T-cell (primary cell): Measurements from ENCODE around the gene PBXIP1. TPM values are rescaled to one million over a fixed set of nuclear protein-coding genes. Genes with fewer than 3 reads are reported as not detected.
A peak's percentile ranks its signal among the peaks of the same experiment; 100 is the strongest.

Experiments used
- ATAC-seq, 4 experiments: fragments of 200-7000 bp in 3 of 4; fragments of 150-1000 bp in 1 of 4; cut with Tn5 transposase; replicated peaks in 1 of 4; 1 replicate in 3 of 4; 2 replicates in 1 of 4; pipeline ENCODE4 v1.10.0; 2021; ENCODE audit warnings: moderate library complexity in 3 of 4, mild to moderate bottlenecking in 2 of 4, moderate number of reproducible peaks in 1 of 4
- CTCF ChIA-PET, 2 donors: fragments of 300-600 bp; sonication (Branson Sonifier 250); formaldehyde crosslinking; loops; one replicate each; lab custom pipeline; 2022; ENCODE audit warnings: antibody characterized with exemption in 2 of 2; lab: Charles Lee
- POLR2A ChIA-PET, 2 donors: fragments of 300-600 bp; sonication (Branson Sonifier 250); formaldehyde crosslinking; loops; one replicate each; lab custom pipeline; 2022; ENCODE audit warnings: antibody characterized with exemption in 2 of 2; lab: Charles Lee
- DNase-seq, 35 experiments: peaks; one replicate each; pipeline versions ENCODE4 v3.0.0 to v3.0.0-alpha.2; 2013 to 2023
- H3K27ac ChIP-seq: one replicate; pipeline ENCODE4 v1.5.1; 2013; ENCODE audit warnings: low read length
- H3K27me3 ChIP-seq, 2 experiments: replicated peaks in 1 of 2; 1 replicate in 1 of 2; 2 replicates in 1 of 2; pipeline versions ENCODE4 v1.6.1 to v1.7.0; 2013; ENCODE audit warnings: low read length in 1 of 2, mixed read lengths in 1 of 2; ENCODE audit not compliant: control insufficient read depth in 2 of 2, insufficient read depth in 2 of 2; ENCODE audit errors: extremely low read depth in 1 of 2
- H3K36me3 ChIP-seq, 2 donors: 1 replicate in 1 of 2; 2 replicates in 1 of 2; pipeline versions ENCODE4 v1.6.1 to v1.7.0; 2013; ENCODE audit warnings: low read length in 1 of 2; ENCODE audit not compliant: control insufficient read depth in 2 of 2, insufficient read depth in 1 of 2; ENCODE audit errors: extremely low read depth in 1 of 2
- H3K4me1 ChIP-seq, 2 experiments: 1 replicate in 1 of 2; 2 replicates in 1 of 2; pipeline versions ENCODE4 v1.6.1 to v1.7.0; 2013; ENCODE audit warnings: low read length in 2 of 2, mixed read lengths in 1 of 2; ENCODE audit not compliant: insufficient read depth in 2 of 2, control insufficient read depth in 1 of 2; ENCODE audit errors: extremely low read depth in 1 of 2
- H3K4me3 ChIP-seq, 2 donors: 1 replicate in 1 of 2; 2 replicates in 1 of 2; pipeline versions ENCODE4 v1.5.1 to v1.7.0; 2013; ENCODE audit warnings: mild to moderate bottlenecking in 2 of 2, low read length in 1 of 2, moderate library complexity in 1 of 2; ENCODE audit not compliant: control insufficient read depth in 1 of 2; ENCODE audit errors: extremely low read depth in 1 of 2
- H3K9me3 ChIP-seq: 2 replicates; pipeline ENCODE4 v1.7.0; 2013
- H3K27ac Mint-ChIP-seq, 2 donors: one replicate each; pipeline ENCODE4 v1.8.0; 2020 to 2021; ENCODE audit warnings: mild to moderate bottlenecking in 2 of 2, mixed read lengths in 2 of 2
- H3K27me3 Mint-ChIP-seq, 2 donors: one replicate each; pipeline ENCODE4 v1.8.0; 2021 to 2022; ENCODE audit warnings: mixed read lengths in 2 of 2
- H3K36me3 Mint-ChIP-seq: one replicate; pipeline ENCODE4 v1.8.0; 2021; ENCODE audit warnings: mixed read lengths
- H3K4me1 Mint-ChIP-seq, 3 donors: one replicate each; pipeline ENCODE4 v1.8.0; 2020 to 2022; ENCODE audit warnings: mixed read lengths in 3 of 3, mild to moderate bottlenecking in 1 of 3
- H3K4me3 Mint-ChIP-seq, 3 donors: one replicate each; pipeline ENCODE4 v1.8.0; 2020 to 2022; ENCODE audit warnings: mild to moderate bottlenecking in 3 of 3, mixed read lengths in 3 of 3, moderate library complexity in 3 of 3
- H3K9me3 Mint-ChIP-seq, 3 donors: one replicate each; pipeline ENCODE4 v1.8.0; 2020 to 2022; ENCODE audit warnings: mixed read lengths in 3 of 3
- WGBS: methylation state at CpG from one replicate; pipeline ENCODE4 v1.1.5; 2013; ENCODE audit warnings: missing lambda C conversion rate; ENCODE audit not compliant: insufficient coverage; 5-methylcytosine and 5-hydroxymethylcytosine counted together
- total RNA-seq, 35 experiments: library from RNA in 6 of 35; stranded (reverse) in 6 of 35; fragments of 120-200 nt in 1 of 35; gene quantifications; one replicate each; pipeline versions ENCODE4 v1.2.1 to v1.2.4 and lab custom pipeline; 2013 to 2026

The PBXIP1 gene
- total RNA-seq, 5 donors from 2014 or later (not counting 1 experiment from before 2014, with no cell fraction given) = 299 to 450 (median 328) TPM

DNA sequence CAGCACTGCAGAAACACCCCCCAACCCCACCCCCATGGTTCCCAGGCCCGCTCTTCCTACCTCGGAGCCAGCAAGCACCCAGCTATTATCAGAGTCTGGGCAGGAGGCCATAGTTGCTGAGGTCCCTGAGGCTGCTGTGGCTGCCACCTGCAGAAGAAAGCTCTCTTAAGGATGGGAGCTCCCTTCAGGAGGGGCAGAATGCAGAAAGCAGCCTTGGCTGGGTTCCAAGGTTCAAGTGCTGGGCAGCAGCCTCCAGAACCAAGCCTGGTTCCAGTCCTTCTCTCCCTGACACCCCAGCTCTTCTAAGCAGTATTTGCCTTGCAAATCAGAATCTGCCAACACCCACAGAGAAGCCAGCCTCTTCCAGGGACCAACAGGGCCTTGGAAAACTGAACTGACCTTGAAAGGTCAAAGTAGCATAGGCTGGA lies 2.3 kb downstream of the PBXIP1 start:
- Mint-ChIP-seq H3K36me3 (peaks cover 29% of the 10 kb centered on the region), H3K27me3 (no peaks in the 10 kb centered on the region), H3K27ac (peak overlapping the region; percentile 100), H3K4me1 (peaks cover 72 to 82% (median 73%) of the 10 kb centered on the region in 3 donors), H3K4me3 (peak overlapping the region; percentile 95 to 100 (median 97)), H3K9me3 (no peaks in the 10 kb centered on the region)
- Histone ChIP-seq H3K4me1 (peaks cover 38 to 78% of the 10 kb centered on the region in 2 experiments), H3K4me3 (peak overlapping the region; percentile 79 to 94), H3K27ac (peak overlapping the region; percentile 99), H3K36me3 (peaks cover 11 to 49% of the 10 kb centered on the region in 2 donors), H3K27me3 (no peaks in the 10 kb centered on the region), H3K9me3 (no peaks in the 10 kb centered on the region)
- ATAC-seq (no peak), DNase-seq (no peak)
- ChIA-PET CTCF (no interaction called here), POLR2A (interaction anchor here (0.6 to 2.0 kb wide), 7 partner anchors 8 to 66 kb away, joined by 3 to 9 read pairs (median 5); partner anchors contain the start of gene PMVK (in 1 of the 2))
- no CpG with 5 or more reads among the region's 2 CpGs for WGBS

DNA sequence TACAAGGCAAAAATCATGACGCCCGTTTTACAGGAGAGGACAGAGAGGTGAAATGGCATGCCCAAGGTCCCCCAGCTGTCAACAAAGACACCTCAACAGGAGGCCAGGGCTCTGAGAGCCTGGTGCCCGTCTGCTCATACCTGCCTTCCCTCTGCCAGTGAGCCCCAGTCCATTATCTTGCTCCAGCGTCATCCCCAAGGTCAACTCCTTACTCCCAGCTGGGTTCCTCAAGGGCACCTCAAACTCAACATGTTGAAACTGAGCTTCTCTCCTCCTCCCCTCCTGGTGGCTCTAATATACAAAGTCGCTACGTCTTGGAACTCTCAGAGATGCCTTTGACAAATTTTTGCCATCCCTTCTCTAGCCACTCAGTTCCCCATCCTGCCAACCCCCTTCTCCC lies 3.2 kb downstream of the PBXIP1 start:
- POLR2A ChIA-PET = interaction anchor here (0.5 to 1.6 kb wide), 4 partner anchors 9 to 1781 kb away, joined by 3 to 6 read pairs (median 4); partner anchors contain the start of gene CKS1B (in 1 of the 2)

DNA sequence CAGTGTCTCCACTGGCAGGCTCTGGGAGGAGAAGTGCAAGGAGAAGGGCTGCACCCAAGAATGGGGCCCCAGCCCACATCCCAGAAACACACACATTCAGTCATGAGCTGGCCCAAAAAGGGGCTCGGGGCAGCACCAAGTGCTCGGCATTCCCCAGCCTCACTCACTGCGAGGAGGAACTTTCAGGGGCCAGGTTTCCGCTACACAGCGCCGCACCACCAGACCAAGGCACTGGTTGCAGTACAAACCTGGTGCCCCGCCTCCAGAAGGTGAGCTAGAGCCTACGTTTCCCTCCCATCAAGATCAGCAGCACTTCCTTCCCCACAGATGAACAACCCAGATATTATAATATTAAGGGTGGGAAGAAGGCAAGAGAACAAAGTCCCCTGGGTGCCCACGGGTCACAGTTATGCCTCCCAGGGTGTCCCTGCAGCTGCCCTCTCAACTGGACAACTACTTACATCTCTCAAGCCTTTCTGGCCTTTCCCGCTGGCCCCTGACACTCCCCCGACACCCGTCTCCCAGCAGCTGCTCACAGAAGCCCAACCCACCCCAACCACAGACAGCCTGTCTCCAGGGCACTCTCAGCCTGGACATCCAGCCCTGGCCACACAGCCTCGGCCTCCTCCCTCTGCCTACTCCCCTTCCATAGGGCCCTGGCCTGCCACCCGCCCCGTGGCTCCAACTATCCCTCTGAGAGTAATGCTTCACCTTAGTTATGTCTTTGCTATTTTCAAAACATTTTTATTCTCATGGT lies 3.8 kb downstream of the PBXIP1 start:
- Histone ChIP-seq H3K4me1 (peaks cover 38 to 84% of the 10 kb centered on the region in 2 experiments), H3K4me3 (peak overlapping the region; percentile 42 to 79)
- POLR2A ChIA-PET = interaction anchor here (0.5 to 1.6 kb wide), 3 partner anchors 22 to 45 kb away, joined by 3 to 6 read pairs (median 5); partner anchors contain the start of gene CKS1B (in 1 of the 2)

More for the DNA sequence above, 3.2 kb downstream of the PBXIP1 start:
- no peak for ATAC-seq
- Histone ChIP-seq H3K4me3 (peak overlapping the region; percentile 32 to 79), H3K36me3 (peaks cover 14 to 49% of the 10 kb centered on the region in 2 donors), H3K9me3 (no peaks in the 10 kb centered on the region), H3K27me3 (no peaks in the 10 kb centered on the region), H3K27ac (peak overlapping the region; percentile 99), H3K4me1 (peaks cover 38 to 83% of the 10 kb centered on the region in 2 experiments)
- H3K4me3 Mint-ChIP-seq = peak overlapping the region; percentile 95 to 100 (median 97)
- WGBS = 63% methylated on average over 6 of the region's 6 CpGs
- H3K27me3 Mint-ChIP-seq = no peaks in the 10 kb centered on the region
- H3K9me3 Mint-ChIP-seq = no peaks in the 10 kb centered on the region
- peaks cover 28% of the 10 kb centered on the region for H3K36me3 Mint-ChIP-seq
- H3K27ac Mint-ChIP-seq = peak overlapping the region; percentile 100
- DNase-seq = no peak
- H3K4me1 Mint-ChIP-seq = peaks cover 71 to 82% (median 72%) of the 10 kb centered on the region in 3 donors
- CTCF ChIA-PET = interaction anchor here (0.6 to 1.6 kb wide), 5 partner anchors 15 to 65 kb away, joined by 3 to 6 read pairs (median 4); partner anchors contain the start of genes FLAD1 (in 1 of the 2) and PMVK (in 1 of the 2)

DNA sequence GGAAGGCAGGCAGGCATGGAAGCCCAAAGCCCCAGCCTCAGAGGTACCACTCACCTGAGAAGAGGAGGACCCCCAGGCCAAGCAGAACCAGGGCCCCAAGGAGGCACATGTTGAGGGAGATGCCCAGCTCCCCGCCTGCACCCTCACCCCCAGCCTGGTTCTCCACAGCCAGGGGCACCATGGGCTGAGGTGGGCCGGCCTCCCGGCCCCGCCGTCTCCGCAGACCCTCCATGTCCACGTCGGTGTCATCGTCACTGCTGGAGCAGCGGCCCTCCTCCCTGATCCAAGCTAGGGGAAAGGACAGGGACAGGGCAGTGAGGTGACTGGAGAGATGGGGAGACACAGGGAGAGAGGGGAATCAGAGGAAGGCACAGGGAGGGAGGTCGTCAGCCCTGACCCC lies 7.8 kb downstream of the PBXIP1 start:
- peaks cover 26% of the 10 kb centered on the region for H3K36me3 Mint-ChIP-seq
- POLR2A ChIA-PET = interaction anchor here in 1 of 2 donors (0.7 kb wide), 1 partner anchor 33 kb away, joined by 4 read pairs; no protein-coding TSS in a partner anchor
- CTCF ChIA-PET = no interaction called here
- no peaks in the 10 kb centered on the region for H3K27me3 Mint-ChIP-seq
- DNase-seq (no peak), ATAC-seq (no peak)
- 86% methylated on average over 6 of the region's 11 CpGs for WGBS
- H3K27me3 ChIP-seq = no peaks in the 10 kb centered on the region
- no peak overlapping the region for H3K27ac Mint-ChIP-seq
- peak overlapping the region; percentile 46 for H3K27ac ChIP-seq
- H3K4me3 Mint-ChIP-seq = no peak overlapping the region
- peaks cover 38 to 75% of the 10 kb centered on the region in 2 donors for H3K36me3 ChIP-seq
- H3K9me3 Mint-ChIP-seq = no peaks in the 10 kb centered on the region
- H3K9me3 ChIP-seq = no peaks in the 10 kb centered on the region
- peaks cover 16 to 77% of the 10 kb centered on the region in 2 experiments for H3K4me1 ChIP-seq
- H3K4me3 ChIP-seq = no peak overlapping the region
- peaks cover 50 to 62% (median 56%) of the 10 kb centered on the region in 3 donors for H3K4me1 Mint-ChIP-seq

More for the DNA sequence above, 3.8 kb downstream of the PBXIP1 start:
- ATAC-seq = peak; percentile 40 to 48 (median 42)
- Mint-ChIP-seq H3K27ac (peak overlapping the region; percentile 100), H3K36me3 (peaks cover 28% of the 10 kb centered on the region), H3K4me1 (peaks cover 67 to 76% (median 71%) of the 10 kb centered on the region in 3 donors), H3K4me3 (peak overlapping the region; percentile 95 to 100 (median 97)), H3K9me3 (no peaks in the 10 kb centered on the region), H3K27me3 (no peaks in the 10 kb centered on the region)
- Histone ChIP-seq H3K27me3 (no peaks in the 10 kb centered on the region), H3K27ac (peak overlapping the region; percentile 99), H3K36me3 (peaks cover 19 to 52% of the 10 kb centered on the region in 2 donors), H3K9me3 (no peaks in the 10 kb centered on the region)
- WGBS = 21% methylated on average over 7 of the region's 15 CpGs
- CTCF ChIA-PET = interaction anchor here in 1 of 2 donors (0.6 to 1.6 kb wide), 4 partner anchors 14 to 66 kb away, joined by 3 to 6 read pairs (median 4); partner anchors contain the start of genes FLAD1 and PMVK
- peak; percentile 44 to 84 (median 70) for DNase-seq

- H3K4me1 ChIP-seq = peaks cover 14 to 77% of the 10 kb centered on the region in 2 experiments
- H3K36me3 Mint-ChIP-seq = peaks cover 19% of the 10 kb centered on the region
Measured at GRCh38 chr1:154945962-154946850, 9.7 kb downstream of the PBXIP1 start.

More at GRCh38 chr1:154945962-154946850, 9.7 kb downstream of the PBXIP1 start:
- no peaks in the 10 kb centered on the region for H3K27me3 ChIP-seq
- H3K4me3 ChIP-seq = no peak overlapping the region
- no peaks in the 10 kb centered on the region for H3K9me3 ChIP-seq
- peak overlapping the region; percentile 29 to 60 for H3K27ac Mint-ChIP-seq
- H3K36me3 ChIP-seq = peaks cover 31 to 62% of the 10 kb centered on the region in 2 donors
- H3K9me3 Mint-ChIP-seq = no peaks in the 10 kb centered on the region
- DNase-seq (no peak), ATAC-seq (no peak)
- H3K4me3 Mint-ChIP-seq = no peak overlapping the region
- CTCF ChIA-PET = interaction anchor here (0.6 kb wide), 2 partner anchors 53 to 180 kb away, joined by 3 read pairs; no protein-coding TSS in a partner anchor
- POLR2A ChIA-PET = interaction anchor here (0.5 to 1.3 kb wide), 3 partner anchors 8 to 464 kb away, joined by 4 to 7 read pairs (median 5); no protein-coding TSS in a partner anchor
- 88% methylated on average over 11 of the region's 17 CpGs for WGBS
- H3K27ac ChIP-seq = no peak overlapping the region
- no peaks in the 10 kb centered on the region for H3K27me3 Mint-ChIP-seq
- H3K4me1 Mint-ChIP-seq = peaks cover 50 to 61% (median 57%) of the 10 kb centered on the region in 3 donors
